ENCODE measurements around the gene AUP1.
"Not testable (repeated sequence)": the region's sequence is repeated elsewhere in the genome, so short reads cannot be mapped to it uniquely, and the experiment has no call there.

AUP1 gene

DNA sequence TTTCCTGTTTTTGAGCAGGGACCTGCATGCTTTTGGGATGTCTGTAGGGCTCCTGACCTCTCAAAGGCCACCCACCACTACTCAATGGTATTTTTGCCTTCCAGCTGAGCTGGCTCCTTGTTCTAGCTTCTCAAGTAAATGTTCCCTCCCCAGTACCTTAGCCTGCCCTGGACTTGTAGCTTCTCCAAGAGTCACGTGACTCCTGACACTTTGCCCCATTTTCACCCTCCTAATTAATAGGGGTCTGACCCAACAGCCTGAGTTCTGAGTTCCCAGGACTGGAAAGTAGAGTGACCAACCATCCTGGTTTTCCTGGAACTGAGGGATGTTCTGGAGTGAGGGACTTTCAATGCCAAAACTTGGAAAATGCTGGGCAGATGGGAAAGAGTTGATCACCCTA lies 34.1 kb downstream of the AUP1 start:
- TF ChIP-seq, protein P1, sequence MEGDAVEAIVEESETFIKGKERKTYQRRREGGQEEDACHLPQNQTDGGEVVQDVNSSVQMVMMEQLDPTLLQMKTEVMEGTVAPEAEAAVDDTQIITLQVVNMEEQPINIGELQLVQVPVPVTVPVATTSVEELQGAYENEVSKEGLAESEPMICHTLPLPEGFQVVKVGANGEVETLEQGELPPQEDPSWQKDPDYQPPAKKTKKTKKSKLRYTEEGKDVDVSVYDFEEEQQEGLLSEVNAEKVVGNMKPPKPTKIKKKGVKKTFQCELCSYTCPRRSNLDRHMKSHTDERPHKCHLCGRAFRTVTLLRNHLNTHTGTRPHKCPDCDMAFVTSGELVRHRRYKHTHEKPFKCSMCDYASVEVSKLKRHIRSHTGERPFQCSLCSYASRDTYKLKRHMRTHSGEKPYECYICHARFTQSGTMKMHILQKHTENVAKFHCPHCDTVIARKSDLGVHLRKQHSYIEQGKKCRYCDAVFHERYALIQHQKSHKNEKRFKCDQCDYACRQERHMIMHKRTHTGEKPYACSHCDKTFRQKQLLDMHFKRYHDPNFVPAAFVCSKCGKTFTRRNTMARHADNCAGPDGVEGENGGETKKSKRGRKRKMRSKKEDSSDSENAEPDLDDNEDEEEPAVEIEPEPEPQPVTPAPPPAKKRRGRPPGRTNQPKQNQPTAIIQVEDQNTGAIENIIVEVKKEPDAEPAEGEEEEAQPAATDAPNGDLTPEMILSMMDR (IDR thresholded peaks at IDR 0.05; ENCODE audit: low read depth, low read length): no peak
- no peak overlapping the region for H3K4me3 ChIP-seq (ENCODE audit: low read depth, low read length)
- DNase-seq (ENCODE audit: low read depth, low spot score): no peak
- in situ Hi-C loops (cut with HindIII; ENCODE audit: low sequenced_read_pairs): no loop called here

DNA sequence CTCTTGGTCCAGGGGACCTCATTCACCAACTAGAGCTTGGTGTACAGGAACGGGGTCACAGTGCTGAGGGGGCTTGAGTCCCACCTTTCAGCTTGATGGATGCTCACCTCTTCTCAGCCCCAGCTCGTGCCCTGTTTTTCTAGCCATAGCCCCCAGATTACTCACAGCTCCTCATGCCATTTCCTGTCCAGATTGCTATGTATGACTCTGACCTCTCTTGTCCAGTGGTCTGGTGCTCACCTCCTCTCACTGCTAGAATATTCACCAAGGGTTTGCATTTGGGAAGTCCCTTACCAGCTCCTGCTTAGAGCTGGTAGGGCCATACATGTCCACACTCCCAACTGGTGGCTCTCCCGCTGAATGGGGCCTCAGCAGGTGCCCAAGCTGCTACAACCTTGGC lies 36.0 kb downstream of the AUP1 start:
- no peak for DNase-seq (ENCODE audit: low read depth, low spot score)
- in situ Hi-C loops (cut with HindIII; ENCODE audit: low sequenced_read_pairs): no loop called here
- no peak overlapping the region for H3K4me3 ChIP-seq (ENCODE audit: low read depth, low read length)
- TF ChIP-seq, protein P1 (IDR thresholded peaks at IDR 0.05; ENCODE audit: low read depth, low read length): no peak

DNA sequence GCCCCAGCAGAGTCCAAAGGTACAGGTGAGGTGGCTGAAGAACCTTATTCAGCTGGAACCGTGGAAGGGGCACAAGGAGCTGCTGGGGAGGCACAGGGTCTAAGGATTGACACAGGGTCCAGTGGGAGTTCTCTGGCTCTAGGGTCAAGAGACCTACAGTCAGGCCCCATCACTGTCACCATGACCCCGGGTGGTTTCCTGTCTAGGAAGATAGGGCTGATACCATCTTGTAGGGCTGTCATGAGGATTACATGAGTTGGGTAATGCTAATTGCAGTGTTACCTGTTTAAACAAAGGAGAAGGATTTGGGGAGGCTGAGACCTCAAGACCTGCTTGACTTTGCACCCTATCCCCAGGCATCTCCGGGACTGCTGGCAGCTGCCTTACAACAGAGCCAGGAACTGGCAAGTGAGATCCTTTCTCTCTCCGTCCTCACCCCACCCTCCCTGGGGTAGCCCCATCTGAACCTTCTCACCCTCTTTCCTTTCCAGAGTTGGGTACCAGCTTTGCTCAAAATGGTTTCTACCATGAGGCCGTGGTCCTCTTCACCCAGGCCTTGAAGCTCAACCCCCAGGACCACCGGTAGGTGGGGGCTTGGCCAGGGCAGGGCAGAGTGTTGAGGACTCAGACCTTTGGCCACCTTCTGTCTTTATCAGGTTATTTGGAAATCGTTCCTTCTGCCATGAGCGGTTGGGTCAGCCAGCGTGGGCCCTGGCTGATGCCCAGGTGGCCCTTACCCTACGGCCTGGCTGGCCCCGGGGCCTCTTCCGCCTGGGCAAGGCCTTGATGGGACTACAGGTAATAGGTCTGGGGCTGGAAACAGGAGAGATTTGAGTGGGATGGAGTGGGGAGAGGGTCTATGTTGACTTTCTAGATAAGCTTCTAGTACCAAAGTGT lies 37.6 kb downstream of the AUP1 start:
- H3K4me3 ChIP-seq (ENCODE audit: low read depth, low read length): no peak overlapping the region
- no peak for DNase-seq (ENCODE audit: low read depth, low spot score)
- TF ChIP-seq, protein P1 (IDR thresholded peaks at IDR 0.05; ENCODE audit: low read depth, low read length): no peak
- in situ Hi-C loops (cut with HindIII; ENCODE audit: low sequenced_read_pairs): no loop called here

DNA sequence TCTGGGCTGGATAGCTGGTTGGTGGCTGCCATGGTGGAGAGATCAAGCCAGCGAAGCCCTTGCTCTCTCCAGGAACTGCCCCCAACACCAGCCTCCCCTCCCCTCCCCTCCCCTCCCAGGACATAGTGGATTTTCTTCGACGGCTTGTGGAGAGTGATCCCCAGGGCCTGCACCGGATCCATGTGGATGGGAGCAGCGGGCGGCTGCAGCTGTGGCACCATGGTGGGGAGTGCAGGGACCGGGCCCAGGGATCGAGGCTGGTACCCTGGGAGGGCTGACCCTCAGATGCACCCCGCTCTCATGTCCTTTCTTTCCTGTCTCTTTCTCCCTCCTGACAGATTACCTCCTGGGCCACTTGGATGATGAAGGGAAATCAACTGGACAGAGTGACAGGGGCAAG lies 39.6 kb downstream of the AUP1 start:
- no peak overlapping the region for H3K4me3 ChIP-seq (ENCODE audit: low read depth, low read length)
- in situ Hi-C loops (cut with HindIII; ENCODE audit: low sequenced_read_pairs): no loop called here
- no peak for DNase-seq (ENCODE audit: low read depth, low spot score)
- TF ChIP-seq, protein P1 (IDR thresholded peaks at IDR 0.05; ENCODE audit: low read depth, low read length): no peak

DNA sequence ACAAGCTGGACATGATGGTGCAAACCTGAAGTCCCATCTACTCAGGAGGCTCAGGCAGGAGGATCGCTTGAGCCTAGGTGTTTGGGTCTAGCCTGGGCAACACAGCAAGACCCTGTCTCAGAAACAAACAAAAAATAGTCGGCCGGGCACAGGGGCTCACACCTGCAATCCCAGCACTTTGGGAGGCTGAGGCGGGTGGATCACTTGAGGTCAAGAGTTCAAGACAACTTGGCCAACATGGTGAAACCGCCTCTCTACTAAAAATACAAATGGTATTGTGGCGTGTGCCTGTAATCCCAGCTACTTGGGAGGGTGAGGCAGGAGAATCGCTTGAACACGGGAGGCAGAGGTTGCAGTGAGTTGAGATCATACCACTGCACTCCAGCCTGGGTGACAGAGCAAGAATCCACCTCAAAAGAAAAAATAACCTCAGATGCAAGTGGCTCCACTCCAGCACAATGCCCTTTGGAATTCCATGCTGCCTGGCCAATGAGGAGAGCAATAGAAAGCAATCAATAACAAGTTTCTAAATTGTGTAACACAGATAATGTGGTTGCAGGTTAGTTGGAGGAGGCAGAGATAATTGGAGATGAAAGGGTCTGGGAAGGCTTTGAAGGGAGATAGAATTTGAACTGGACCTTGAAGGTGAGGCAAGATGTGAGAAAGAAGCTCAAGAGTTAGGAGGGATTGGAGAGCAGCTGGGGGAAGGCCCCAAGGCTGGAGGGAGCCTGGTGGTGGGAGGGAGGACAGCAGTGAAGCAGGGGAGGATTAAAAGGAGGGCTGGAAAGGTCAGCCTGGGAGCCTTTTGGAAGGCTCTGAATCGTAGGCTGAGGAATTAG lies 40.6 kb downstream of the AUP1 start:
- in situ Hi-C loops (cut with HindIII; ENCODE audit: low sequenced_read_pairs): no loop called here
- DNase-seq (ENCODE audit: low read depth, low spot score): no peak
- no peak overlapping the region for H3K4me3 ChIP-seq (ENCODE audit: low read depth, low read length)
- TF ChIP-seq, protein P1 (IDR thresholded peaks at IDR 0.05; ENCODE audit: low read depth, low read length): no peak

DNA sequence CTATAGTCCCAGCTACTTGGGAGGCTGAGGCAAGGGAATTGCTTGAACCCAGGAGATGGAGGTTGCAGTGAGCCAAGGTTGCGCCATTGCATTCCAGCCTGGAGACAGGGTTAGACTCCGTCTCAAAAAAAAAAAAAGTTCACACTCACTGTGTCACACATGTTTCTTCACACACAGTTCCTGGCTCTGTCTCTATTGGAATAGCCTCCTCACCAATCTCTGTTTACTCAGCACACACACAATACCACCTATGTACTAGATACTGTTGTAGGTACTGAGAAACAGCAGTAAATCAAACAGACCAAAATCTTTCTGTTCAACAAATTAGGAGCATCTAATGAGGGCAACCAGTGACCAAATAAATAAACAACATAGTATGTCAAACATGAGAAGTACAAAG lies 43.4 kb downstream of the AUP1 start:
- TF ChIP-seq, protein P1 (IDR thresholded peaks at IDR 0.05; ENCODE audit: low read depth, low read length): no peak
- no peak for DNase-seq (ENCODE audit: low read depth, low spot score)
- in situ Hi-C loops (cut with HindIII; ENCODE audit: low sequenced_read_pairs): no loop called here
- H3K4me3 ChIP-seq (ENCODE audit: low read depth, low read length): no peak overlapping the region

DNA sequence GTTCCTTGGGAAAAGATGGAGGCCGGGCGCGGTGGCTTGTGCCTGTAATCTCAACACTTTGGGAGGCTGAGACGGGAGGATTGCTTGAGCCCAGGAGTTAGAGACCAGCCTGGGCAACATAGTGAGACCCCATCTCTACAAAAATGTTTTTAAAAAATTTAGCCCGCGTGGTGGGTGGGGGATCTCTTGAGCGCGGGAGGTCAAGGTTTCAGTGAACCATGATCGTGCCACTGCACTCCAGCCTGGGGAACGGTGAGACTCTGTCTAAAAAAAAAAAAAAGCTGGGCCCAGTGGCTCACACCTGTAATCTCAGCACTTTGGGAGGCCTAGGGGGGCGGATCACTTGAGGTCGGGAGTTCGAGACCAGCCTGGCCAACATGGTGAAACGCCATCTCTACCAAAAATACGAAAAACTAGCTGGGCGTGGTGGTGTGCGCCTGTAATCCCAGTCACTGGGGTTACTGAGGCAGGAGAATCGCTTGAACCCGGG lies 45.8 kb downstream of the AUP1 start:
- in situ Hi-C loops (cut with HindIII; ENCODE audit: low sequenced_read_pairs); DNase-seq (ENCODE audit: low read depth, low spot score): not testable (repeated sequence)

More for the DNA sequence above, 45.8 kb downstream of the AUP1 start:
- H3K4me3 ChIP-seq (ENCODE audit: low read depth, low read length): peak overlapping the region; percentile 87
